Cortex of kidney (tissue), 1 donor: ENCODE results near the gene TUB.

Source experiments
- DNase-seq: peaks from one replicate; lab custom pipeline; 2025; lab: John Stamatoyannopoulos, UW

The TUB gene

GRCh38 chr11:8092587-8093424, 11.8 kb downstream of the TUB start:
- DNase-seq, result no peak

DNA sequence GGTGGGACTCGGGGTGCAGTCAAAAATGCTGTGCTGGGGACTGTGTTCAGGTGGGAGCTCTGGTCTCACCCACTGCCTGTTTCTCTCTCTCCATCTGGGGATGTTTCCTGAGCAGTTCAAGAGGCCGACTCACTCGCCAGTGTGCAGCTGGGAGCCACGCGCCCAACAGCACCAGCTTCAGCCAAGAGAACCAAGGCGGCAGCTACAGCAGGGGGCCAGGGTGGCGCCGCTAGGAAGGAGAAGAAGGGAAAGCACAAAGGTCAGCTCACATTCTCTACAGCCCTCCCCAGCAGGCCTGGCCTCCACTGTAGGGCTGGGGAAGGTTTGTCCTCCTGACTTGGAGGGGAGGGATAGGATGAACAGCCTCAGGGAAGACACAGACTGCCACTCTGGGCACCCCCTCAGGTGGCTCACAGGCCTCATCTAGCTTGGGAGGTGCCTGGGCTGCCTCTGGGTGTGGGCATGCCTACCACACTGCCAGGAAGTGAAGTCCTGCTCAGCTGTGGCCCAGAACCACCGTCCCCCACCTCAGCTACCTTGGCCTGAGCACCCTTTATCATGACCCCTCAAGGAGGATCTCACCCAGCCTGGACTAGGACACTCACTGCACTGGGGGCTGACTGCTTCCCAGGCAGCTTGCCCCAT, 13.0 kb downstream of the TUB start:
- DNase-seq, result no peak

GRCh38 chr11:8094656-8095055, 13.6 kb downstream of the TUB start:
- DNase-seq, result no peak

DNA sequence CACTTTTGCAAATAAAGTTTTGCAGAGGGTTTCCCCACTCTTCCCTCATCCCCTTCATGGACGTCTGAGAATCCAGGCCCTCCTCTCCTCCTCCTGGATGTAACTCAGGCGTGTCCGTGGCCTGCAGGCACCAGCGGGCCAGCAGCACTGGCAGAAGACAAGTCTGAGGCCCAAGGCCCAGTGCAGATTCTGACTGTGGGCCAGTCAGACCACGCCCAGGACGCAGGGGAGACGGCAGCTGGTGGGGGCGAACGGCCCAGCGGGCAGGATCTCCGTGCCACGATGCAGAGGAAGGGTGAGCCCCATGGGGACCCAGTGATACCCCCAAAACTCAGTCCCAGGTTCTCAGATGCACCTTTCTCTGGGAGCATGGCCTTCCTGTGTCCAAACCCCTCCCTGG, 14.4 kb downstream of the TUB start:
- no peak for DNase-seq

DNA sequence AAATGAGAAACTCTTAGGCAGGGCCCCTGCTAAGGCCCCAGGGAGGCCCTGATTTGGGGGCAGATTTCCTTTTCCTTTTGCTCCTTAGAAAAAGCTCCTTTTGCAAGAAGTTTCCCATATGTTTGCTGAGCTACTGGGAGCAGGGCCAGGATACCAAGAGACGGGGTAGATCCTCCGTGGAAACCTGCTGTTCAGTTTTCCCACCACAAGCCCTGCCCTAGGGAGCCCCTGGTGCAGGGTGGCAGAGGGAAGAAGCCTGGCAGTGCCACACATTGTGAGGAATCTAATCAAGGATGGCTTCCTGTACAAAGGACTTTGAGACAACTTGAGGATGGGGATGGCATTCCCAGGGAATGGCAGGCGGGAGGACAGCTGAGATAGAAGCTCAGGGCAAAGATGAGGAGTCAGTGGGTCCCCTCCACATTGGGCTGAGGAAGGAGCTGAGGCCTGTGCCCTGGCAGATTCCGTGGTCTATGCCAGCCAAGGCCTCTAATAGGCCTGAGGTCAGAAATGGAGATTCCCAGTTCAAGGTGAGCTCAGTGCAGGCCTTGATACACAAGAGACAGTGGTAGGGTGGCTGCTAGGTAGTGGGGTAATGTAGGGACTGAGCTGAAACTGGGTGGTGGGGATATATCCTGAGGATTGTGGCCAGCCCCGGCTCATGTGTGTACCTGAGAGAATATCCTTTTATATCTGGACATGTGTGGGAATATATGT, 15.0 kb downstream of the TUB start:
- DNase-seq, result no peak

GRCh38 chr11:8096575-8096974, 15.6 kb downstream of the TUB start:
- no peak for DNase-seq

DNA sequence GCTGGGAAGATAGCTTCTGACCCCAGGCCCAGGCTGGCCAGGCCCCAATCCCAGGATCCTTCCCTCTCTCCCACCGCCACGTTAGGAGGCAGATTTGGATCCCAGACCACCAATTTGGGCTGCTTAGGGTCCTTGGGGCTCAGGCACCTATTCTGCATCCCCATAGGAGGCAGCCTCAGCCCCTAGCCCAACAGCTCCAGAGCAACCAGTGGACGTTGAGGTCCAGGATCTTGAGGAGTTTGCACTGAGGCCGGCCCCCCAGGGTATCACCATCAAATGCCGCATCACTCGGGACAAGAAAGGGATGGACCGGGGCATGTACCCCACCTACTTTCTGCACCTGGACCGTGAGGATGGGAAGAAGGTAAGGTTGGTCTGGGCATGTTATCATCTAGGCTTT, 16.1 kb downstream of the TUB start:
- no peak for DNase-seq

DNA sequence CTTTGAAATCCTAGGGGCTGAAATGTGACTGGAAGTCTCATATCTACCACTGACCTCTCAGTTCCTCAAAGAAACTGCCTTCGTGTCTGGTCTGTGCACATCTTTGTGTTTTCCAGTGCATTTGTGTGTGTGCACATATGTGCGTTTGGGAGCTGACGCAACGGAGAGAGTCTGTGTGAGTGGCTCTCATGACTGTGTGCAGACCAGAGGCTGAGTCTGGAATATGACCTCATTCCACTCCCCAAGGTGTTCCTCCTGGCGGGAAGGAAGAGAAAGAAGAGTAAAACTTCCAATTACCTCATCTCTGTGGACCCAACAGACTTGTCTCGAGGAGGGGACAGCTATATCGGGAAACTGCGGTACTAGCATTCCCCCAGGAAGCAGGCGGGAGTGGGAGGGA, 16.5 kb downstream of the TUB start:
- no peak for DNase-seq

DNA sequence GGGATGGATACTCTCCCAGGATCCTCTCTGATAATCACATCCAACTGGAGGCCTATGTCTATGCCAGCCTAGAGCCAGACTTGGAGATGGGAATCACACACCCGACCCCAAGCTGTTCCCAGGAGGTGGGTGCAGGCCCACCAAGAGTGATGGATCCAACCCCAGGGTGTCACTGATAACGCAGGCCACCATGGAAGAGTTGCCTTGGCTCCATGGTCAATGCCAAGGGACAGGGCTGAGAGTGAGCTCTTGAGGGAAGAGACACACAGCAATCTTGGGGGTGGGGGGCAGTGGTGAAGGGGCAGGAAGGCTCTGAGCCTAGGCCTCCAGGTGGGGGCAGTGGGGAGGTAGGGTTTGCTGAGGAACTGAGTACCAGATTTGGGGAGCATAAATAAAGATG, 16.9 kb downstream of the TUB start:
- no peak for DNase-seq

DNA sequence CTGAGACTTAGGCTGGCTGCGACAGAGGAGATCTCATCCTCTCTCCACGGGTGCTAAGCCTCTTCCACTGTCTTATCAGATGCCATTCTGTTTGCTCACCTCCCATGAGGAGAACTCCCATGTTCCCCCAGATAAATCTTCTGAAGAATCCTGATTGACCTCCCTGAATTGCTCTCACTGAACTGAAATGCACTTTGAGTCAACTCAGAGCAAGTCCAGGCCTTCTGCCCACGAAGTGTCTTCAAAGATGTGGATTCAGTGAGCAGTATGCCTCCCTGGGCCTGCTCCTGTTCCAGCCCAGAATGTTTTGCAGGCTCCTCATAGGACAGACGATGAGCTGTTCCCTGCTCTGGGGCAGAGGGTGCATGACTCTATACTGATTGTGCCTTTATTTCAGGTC, 17.4 kb downstream of the TUB start:
- DNase-seq, result no peak

GRCh38 chr11:8098879-8099278, 17.9 kb downstream of the TUB start:
- no peak for DNase-seq

GRCh38 chr11:8099291-8099899, 18.4 kb downstream of the TUB start:
- no peak for DNase-seq

DNA sequence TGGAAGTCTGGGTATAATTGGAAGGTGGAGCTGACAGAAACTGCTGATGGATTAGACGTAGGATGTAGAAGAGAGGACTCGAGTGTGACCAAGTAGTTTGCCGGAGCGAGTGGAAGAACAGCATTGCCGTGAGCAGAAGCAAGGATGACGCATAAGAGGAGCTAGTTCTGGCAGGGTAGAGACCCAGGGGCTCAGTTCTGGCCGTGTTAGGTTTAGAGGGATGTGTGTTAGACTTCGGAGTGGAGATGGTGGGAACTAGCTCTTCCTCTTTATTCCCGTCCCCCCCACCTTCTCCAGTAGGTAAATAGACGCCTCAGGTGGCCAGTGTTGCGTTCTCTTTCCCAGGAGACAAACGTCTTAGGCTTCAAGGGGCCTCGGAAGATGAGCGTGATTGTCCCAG, 19.1 kb downstream of the TUB start:
- DNase-seq, result no peak

DNA sequence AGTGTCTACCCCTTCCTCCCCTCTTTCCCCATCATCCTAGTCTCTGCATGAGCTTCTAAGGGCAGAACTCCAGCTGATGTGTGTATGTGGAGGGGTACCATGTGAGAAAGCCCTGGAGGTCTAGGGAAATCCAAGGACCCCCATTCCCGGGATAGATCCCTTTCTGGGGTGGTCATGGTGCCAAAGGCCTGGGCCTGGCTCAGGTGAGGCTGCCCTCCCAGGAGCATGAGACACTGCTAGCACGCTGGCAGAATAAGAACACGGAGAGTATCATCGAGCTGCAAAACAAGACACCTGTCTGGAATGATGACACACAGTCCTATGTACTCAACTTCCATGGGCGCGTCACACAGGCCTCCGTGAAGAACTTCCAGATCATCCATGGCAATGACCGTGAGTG, 19.6 kb downstream of the TUB start:
- DNase-seq, result no peak

DNA sequence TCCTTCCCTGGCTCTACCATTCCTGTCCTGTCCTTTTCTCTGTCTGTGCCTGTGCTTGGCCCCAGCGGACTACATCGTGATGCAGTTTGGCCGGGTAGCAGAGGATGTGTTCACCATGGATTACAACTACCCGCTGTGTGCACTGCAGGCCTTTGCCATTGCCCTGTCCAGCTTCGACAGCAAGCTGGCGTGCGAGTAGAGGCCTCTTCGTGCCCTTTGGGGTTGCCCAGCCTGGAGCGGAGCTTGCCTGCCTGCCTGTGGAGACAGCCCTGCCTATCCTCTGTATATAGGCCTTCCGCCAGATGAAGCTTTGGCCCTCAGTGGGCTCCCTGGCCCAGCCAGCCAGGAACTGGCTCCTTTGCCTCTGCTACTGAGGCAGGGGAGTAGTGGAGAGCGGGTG, 20.4 kb downstream of the TUB start:
- DNase-seq, result no peak

DNA sequence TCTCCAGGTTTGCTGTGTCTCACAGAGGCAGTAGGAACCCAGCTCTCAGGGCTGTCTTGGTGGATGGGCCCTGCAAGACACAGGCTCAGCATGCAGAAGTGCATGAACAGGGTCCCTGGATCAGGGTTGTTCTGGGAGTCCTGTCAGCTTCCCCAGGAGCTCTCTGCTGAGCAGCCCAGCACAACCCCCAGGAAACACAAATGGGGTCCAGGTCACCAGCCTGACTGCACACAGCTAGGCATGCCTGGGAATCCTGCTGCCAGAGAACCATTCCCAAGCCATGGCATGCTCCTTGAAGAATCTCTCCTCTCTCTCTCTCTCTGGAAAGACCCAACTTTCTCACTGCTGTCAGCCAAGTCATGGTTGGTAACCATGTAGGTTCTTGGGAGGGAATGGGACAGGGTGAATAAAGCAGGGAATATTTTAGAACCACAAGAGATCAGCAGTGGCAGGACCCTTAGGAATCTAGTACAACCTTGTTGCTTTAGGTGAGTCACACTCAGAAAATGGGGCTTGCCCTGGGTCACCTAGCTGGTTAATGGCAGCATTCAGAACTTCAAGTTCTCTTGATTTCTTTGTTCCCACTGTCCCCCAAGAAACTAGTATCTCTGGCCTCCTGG, 21.4 kb downstream of the TUB start:
- no peak for DNase-seq

DNA sequence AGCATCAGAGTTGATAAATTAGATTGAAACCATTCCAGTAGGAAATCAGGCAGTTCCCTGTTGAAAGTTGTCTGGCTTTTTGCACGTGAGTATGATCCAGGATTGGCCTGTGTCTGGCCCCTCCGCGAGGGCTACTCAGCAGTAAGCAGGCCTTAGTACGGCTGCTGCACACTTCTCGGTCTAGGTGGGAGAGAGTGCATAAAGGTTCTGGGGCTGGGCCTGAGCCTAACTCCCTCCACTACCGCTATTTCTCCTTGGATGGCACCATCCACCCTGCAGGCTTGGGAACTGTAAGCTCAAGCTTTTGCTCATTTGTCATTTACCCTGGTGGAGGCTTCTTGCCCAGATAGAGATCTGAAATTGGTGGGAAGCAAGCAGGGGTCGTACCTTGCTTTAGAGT, 22.0 kb downstream of the TUB start:
- DNase-seq, result no peak

GRCh38 chr11:8103909-8104308, 22.9 kb downstream of the TUB start:
- no peak for DNase-seq

DNA sequence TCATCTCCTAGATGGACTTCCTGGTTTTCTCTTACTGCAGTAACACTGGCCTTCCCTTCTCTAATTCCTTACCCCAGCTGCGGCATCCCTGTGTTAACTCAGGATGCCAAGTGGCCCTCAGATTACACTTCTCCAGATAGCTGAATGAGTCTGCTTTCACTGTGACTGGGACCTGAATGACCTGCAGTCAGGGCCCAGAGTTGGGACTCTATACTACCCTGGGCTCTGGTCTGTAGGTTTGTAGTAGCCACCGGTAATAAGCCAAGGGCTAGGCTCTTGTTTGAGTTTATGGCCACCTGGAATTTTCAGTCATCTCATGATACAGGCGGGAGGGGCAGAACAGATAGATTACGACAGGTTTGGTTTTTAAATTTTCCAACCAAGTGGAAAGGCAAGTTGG, 24.1 kb downstream of the TUB start:
- DNase-seq, result no peak

GRCh38 chr11:8105666-8106065, 24.7 kb downstream of the TUB start:
- no peak for DNase-seq

DNA sequence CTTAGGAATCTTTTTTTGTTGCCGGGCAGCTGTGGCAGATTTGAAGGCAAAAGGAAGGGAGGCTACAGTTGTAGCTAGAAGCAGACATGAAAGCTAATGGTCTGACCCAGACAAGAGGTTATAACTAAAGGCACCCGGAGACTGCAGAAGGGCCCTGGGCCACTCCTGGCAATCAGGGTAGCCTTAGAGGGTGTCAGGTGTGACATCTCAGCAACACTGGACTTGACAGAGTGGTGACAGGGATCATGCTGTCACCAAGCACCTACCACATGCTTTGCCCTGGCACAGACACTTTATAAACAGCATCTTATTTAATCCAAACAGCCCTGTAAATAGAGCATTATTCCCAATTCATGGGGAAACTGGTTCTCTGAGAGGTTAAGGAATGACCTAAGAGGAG, 25.7 kb downstream of the TUB start:
- DNase-seq, result no peak

DNA sequence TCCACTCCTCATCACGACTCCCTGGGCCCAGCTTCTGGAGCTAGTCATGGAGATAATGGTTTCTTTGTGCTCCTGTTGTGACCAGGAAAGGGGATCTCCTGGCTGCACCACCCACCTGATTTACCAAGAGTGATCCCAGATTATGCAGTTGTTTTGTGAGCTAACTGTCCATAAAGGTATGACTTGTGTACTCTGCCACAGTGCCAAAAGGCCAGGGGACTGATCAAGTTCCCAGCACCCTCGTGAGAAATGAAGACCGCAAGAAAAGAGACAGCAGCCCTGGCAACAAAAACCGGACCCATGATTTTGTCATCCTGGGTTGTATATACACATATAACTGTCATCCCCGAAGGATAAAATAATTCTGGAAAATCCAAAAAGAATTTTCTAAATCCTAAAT, 26.6 kb downstream of the TUB start:
- DNase-seq, result no peak
